ENCODE data around the gene ZNF319. TPM values are rescaled to one million over a fixed set of nuclear protein-coding genes. Genes with fewer than 3 reads are reported as not detected.

ZNF319 gene
- total and polyA plus RNA-seq, 2 of the 4 experiments (the other 2 are of a cell fraction), result 0.90 to 6.3 TPM

DNA sequence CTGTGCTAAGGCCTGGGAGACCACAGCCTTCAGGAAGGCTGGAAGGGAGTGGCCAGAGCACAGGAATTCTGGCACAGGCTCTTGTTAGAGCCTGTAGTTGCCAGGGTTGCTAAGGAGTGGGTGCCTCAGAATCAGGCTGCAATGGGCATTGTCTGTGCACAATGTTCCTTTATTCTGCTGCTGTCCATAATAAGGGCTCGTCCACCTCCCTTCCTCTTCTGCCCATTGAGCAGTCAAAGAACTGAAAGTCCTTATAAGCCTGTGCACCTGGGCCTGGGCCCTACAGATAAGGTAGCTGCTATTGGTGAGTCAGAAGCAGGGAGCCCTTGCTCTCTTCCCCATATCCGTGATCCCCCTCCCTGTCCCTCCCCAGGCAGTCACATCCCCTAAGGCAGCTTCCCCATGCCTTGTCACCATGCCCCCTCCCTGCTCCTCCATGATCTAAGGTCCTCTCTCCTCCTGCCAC is 24.1 kb downstream of the ZNF319 start:
- WGBS, 2 experiments (ENCODE audit: extremely low coverage in 2 of 2, insufficient read length in 1 of 2), result no CpG with 5 or more reads among the region's 2 CpGs
- H4K91ac ChIP-seq (ENCODE audit: insufficient read depth, low read depth, low read length), result no peak overlapping the region

More for the DNA sequence above, 24.1 kb downstream of the ZNF319 start:
- Histone ChIP-seq H2AK9ac (replicated peaks; ENCODE audit: low read depth, low read length, poor library complexity) (no peak overlapping the region), H3K4me1 (ENCODE audit: control insufficient read depth, insufficient read depth, low read length) (no peaks in the 10 kb centered on the region), H3K79me1 (ENCODE audit: low read depth in 1 of 2, low read length in 2 of 2) (no peaks in the 10 kb centered on the region), H4K5ac (ENCODE audit: low read depth, low read length) (no peak overlapping the region), H3K27ac (ENCODE audit: insufficient read depth, low read length) (no peak overlapping the region), H4K20me1 (ENCODE audit: insufficient read depth, low read length) (no peaks in the 10 kb centered on the region), H3K9me3 (ENCODE audit: control insufficient read depth, insufficient read depth, low read length) (peaks cover 2% of the 10 kb centered on the region; the same call in 1 of the 2 replicates), H3K36me3 (ENCODE audit: control insufficient read depth, insufficient read depth, low read length) (no peaks in the 10 kb centered on the region), H2BK5ac (ENCODE audit: low read depth, low read length, poor library complexity, severe bottlenecking) (no peak overlapping the region), H3K9ac (ENCODE audit: low read depth, low read length) (no peak overlapping the region), H2BK20ac (ENCODE audit: low read depth, low read length) (no peak overlapping the region), H4K8ac (ENCODE audit: low read depth in 2 of 2, low read length in 2 of 2) (no peak overlapping the region), H3K9me1 (ENCODE audit: insufficient read depth, low read length) (no peaks in the 10 kb centered on the region), H3K4me2 (ENCODE audit: low read depth, low read length) (no peak overlapping the region), H2AK5ac (ENCODE audit: low read depth, low read length) (no peak overlapping the region), H2BK15ac (ENCODE audit: low read depth, low read length) (no peak overlapping the region), H3K4me3 (ENCODE audit: insufficient read depth, low read depth, low read length) (no peak overlapping the region), H3K27me3 (ENCODE audit: control insufficient read depth, insufficient read depth, low read length) (peaks cover 45% of the 10 kb centered on the region), H2AFZ (replicated peaks; ENCODE audit: low read length, poor library complexity) (no peak overlapping the region), H3K14ac (replicated peaks; ENCODE audit: low read depth, low read length) (no peak overlapping the region), H3K56ac (ENCODE audit: extremely low read depth, insufficient read depth, low read length) (no peak overlapping the region), H3K4ac (ENCODE audit: low read depth, low read length) (no peak overlapping the region), H3K23ac (ENCODE audit: low read depth, low read length) (no peak overlapping the region), H2BK120ac (ENCODE audit: low read depth, low read length) (no peak overlapping the region), H3K18ac (ENCODE audit: low read depth, low read length) (no peak overlapping the region)
- ATAC-seq (ENCODE audit: low read depth) (no peak), DNase-seq (no peak)
- in situ Hi-C loops (cut with MboI; ENCODE audit: low sequenced_read_pairs), result no loop called here
- dilution Hi-C loops (cut with HindIII; ENCODE audit: low sequenced_read_pairs, unreplicated experiment), result no loop called here
- TF ChIP-seq POLR2A (IDR thresholded peaks at IDR 0.05; ENCODE audit: low read depth, low read length), result no peak
- TF ChIP-seq CHD1 (IDR thresholded peaks at IDR 0.05; ENCODE audit: low read depth, low read length), result no peak
- TF ChIP-seq NFE2L2 (IDR thresholded peaks at IDR 0.05; ENCODE audit: low read depth, low read length), result no peak
- intact Hi-C loops (cut with micrococcal nuclease), result no loop called here
- ChIA-PET CTCF (no interaction called here), POLR2A (ENCODE audit: unreplicated experiment) (no interaction called here)
- no TSS peak for BruUV-seq (replicated peaks)
